GM19238 (cell line): ENCODE measurements around the gene OSMR.

Source experiments
- DNase-seq: peaks from one replicate; pipeline ENCODE4 v3.0.0; 2011; ENCODE audit warnings: low spot score; ENCODE audit not compliant: insufficient read length

The OSMR gene

DNA sequence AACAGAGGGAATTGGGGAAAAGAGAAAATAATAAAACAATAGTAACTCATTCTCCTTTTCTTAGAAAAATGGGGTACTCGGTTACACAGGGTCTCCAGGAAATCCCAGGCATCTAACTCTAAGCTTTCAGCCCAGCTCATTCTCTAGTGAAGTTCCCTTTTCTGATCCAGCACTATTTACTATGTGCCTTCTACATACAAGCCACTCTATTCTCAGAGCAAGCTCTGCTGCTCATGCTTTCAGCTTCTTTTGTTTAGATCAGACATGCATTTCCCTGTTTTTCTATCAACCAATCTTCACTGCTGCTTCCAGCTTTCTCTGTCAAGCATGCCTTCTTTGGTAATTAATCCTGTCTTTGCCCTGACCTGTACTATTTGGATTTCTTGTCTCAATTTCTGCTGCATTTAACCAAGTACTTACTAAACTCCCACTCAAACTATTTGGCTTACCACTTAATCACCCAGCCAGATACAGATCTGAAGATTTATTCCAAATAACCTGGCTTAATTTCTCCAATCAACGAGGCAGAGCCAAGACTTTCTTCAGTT lies 25.3 kb downstream of the OSMR start:
- DNase-seq: no peak

- DNase-seq: no peak
Measured at GRCh38 chr5:38871790-38872551, 26.2 kb downstream of the OSMR start.

DNA sequence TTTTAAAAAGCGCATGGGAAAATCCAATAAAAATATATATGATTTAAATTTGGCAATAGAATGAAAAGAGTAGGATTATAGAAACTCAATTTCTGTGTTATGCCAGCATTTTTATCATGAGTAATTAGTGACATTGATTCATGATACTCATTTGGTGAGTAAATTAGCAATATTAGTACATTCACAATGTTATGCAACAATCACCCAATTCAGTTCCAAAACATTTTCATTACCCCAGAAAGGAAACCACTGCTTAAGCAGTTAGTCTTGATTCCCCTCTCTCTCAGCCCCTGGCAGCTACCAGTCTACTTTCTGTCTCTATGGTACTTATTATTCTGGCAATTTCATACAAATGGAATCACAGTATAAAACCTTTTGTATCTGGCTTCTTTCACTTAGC lies 27.0 kb downstream of the OSMR start:
- no peak for DNase-seq

- DNase-seq: no peak
Measured at GRCh38 chr5:38874948-38875456, 29.2 kb downstream of the OSMR start.

DNA sequence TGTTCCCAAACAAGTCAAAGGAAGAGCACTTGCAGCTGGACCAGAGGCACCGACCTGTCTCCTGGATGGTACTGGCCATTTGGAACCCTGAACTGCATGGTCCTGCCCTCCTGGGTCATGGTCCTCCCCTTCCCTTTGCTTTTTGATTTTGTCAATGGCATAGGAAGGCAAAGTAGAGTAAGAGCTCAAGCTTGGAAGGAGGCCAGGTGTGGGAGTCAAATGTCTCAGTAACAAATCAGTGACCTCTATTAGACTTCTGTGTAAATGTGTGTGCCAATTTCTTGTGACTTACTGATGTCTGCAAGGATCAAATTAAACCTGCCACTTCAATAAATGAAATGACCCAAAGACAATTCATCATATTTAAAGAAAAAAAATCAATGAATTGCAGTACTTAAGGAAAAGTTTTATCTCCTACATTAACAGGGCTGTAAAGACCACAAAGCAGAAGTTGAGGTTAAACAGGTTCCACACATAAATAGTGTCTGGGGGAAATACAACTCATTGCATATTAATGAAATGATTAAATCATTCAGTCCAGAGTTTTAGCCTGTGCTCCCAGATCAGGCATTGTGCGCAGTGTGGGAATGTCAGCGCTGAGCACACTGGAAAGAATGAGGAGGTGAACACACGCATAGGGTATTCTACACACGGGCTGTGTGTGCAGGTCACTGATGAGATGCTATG lies 32.7 kb downstream of the OSMR start:
- no peak for DNase-seq

GRCh38 chr5:38879078-38879460 lies 33.3 kb downstream of the OSMR start:
- no peak for DNase-seq

DNA sequence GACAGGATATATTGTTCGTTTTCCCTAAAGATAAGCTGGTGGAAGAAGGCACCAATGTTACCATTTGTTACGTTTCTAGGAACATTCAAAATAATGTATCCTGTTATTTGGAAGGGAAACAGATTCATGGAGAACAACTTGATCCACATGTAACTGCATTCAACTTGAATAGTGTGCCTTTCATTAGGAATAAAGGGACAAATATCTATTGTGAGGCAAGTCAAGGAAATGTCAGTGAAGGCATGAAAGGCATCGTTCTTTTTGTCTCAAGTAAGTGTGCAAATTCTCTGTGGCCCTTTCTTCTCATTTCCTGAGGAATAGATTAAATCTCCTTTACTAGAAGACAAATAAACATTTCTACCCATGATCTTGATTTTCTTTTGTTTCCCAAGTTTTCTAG lies 38.0 kb downstream of the OSMR start:
- no peak for DNase-seq

DNA sequence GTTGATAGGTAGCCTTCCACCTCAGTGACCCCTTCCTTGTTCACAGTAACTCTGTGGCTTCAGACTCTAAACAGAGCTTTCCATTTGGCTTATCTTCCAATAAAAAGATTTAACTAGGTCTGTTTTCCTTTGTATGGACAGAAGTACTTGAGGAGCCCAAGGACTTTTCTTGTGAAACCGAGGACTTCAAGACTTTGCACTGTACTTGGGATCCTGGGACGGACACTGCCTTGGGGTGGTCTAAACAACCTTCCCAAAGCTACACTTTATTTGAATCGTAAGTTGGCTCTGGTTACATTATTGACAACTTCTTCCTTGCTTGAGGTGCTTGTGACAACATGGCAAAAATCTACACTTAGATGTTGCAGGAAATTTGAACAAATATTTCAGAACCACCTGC lies 39.4 kb downstream of the OSMR start:
- DNase-seq: no peak

- DNase-seq: no peak
Measured at GRCh38 chr5:38888041-38888440, 42.2 kb downstream of the OSMR start.

- no peak for DNase-seq
Measured at GRCh38 chr5:38889424-38889823, 43.6 kb downstream of the OSMR start.

GRCh38 chr5:38891563-38891962 lies 45.8 kb downstream of the OSMR start:
- no peak for DNase-seq

GRCh38 chr5:38892363-38892762 lies 46.6 kb downstream of the OSMR start:
- no peak for DNase-seq

DNA sequence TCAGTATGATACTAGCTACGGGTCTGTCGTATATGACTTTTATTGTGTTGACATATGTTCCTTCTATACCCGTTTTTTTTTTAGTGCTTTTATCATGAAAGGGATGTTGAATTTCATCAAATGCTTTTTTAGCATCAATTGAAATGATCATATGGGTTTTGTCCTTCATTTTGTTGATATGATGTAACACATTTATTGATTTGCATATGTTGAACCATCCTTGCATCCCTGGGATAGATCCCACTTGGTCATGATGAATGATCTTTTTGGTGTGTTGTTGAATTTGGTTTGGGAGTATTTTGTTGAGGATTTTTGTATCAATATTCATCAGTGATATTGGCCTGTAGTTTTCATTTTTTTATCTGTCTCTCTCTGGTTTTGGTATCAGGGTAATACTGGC lies 50.9 kb downstream of the OSMR start:
- no peak for DNase-seq

GRCh38 chr5:38899936-38900335 lies 54.1 kb downstream of the OSMR start:
- no peak for DNase-seq

- no peak for DNase-seq
Measured at GRCh38 chr5:38905516-38905915, 59.7 kb downstream of the OSMR start.

GRCh38 chr5:38906503-38906902 lies 60.7 kb downstream of the OSMR start:
- DNase-seq: no peak

DNA sequence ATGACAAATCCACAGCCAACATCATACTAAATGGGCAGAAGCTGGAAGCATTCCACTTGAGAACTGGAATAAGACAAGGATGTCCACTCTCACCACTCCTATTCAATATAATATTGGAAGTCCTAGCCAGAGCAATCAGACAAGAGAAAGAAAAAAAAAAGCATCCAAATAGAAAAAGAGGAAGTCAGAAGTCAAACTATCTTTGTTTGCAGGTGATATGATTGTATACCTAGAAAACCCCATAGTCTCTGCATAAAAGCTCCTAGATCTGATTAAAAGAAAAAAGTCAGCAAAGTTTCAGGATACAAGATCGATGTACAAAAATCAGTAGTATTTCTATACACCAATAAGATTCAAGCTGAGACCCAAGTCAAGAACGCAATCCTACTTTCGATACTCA lies 66.1 kb downstream of the OSMR start:
- DNase-seq: no peak

- DNase-seq: no peak
Measured at GRCh38 chr5:38913714-38914113, 67.9 kb downstream of the OSMR start.

DNA sequence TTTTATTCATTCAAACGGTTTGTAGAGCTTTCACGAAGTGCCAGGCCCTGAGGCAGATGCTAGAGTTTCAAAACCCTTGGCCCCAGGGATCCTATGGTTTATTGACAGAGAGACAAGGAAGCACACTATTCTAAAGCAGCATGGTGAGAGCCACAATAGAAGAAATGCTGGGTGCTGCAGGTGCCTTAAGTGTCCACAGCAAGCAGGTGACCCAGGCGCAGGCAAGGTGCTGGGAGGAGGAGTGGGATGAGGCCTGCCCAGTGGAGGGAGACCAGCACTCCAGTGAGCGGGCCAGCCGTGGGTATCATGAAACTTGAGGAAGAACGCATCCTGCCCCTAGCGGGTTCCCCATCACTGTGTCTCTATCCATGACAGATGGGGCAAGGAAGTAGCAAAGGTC lies 71.0 kb downstream of the OSMR start:
- no peak for DNase-seq

DNA sequence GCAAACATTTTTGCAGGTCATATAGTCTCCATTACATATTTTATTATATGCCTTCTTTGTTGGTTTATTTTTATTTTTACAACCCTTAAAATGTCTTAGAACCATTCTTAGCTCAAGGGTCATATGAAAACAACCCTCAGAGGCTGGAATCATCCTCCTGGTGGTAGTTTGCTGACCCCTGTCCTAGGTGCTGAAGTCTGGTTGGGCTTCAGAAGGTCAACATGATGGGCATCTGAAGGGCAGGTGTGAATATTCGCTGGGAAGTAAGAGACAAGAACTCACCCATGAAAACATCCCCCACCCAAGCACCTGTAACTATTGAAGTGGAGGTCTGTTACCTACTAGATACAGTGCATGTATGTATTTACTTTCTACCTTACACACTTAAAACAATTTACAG lies 75.4 kb downstream of the OSMR start:
- no peak for DNase-seq

GRCh38 chr5:38922199-38922598 lies 76.4 kb downstream of the OSMR start:
- peak; percentile 25 for DNase-seq

DNA sequence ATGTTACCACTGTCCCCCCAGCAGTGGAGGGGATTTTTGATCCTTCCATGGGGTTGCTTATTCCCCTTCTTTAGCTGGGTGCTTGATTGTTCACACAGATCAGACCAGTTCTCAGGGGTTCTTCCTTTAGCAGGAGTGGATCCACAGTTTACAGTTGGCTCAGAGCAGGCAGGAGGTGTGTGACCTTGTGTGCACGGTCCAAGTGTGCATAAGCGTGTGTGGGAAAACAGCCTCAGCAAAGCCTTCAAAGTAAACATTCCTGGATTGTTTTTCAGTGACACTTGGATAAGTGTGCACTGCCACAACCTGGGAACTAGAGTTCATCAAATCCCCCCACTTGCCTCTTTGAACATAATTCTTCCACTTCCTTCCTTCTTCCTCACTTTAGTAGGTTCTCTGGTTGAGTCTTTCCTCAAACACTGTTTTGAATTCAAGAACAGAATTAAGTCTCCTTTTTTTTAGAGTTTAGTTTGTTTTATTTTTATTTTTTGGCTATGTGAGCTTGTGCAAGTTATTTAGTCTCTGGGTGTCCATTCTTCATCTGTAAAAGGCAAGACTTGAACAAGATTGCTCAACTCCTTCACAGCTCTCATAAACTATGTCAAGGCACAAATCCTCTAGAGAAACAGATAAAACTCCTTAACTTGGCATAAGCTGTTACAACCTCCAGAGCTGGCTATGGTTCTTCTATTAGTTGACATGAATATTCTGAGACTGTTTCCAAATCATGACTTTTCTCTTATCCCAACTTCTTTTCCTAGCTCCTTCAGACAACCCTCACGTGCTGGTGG lies 78.0 kb downstream of the OSMR start:
- no peak for DNase-seq
